ENCODE data around the gene COPE.

COPE gene

GRCh38 chr19:18867751-18868150 is 51.4 kb downstream of the COPE start:
- no peak for DNase-seq (ENCODE audit: low read depth)

- DNase-seq (ENCODE audit: low read depth) = no peak
Measured at GRCh38 chr19:18867199-18867598, 52.0 kb downstream of the COPE start.

- no peak for DNase-seq (ENCODE audit: low read depth)
Measured at GRCh38 chr19:18866800-18867123, 52.4 kb downstream of the COPE start.

- no peak for DNase-seq (ENCODE audit: low read depth)
Measured at GRCh38 chr19:18865973-18866799, 53.0 kb downstream of the COPE start.

GRCh38 chr19:18865106-18865972 is 53.8 kb downstream of the COPE start:
- DNase-seq (ENCODE audit: low read depth) = no peak

- DNase-seq (ENCODE audit: low read depth) = no peak
Measured at GRCh38 chr19:18863843-18864362, 55.3 kb downstream of the COPE start.

- no peak for DNase-seq (ENCODE audit: low read depth)
Measured at GRCh38 chr19:18862976-18863842, 56.0 kb downstream of the COPE start.

GRCh38 chr19:18861917-18862316 is 57.3 kb downstream of the COPE start:
- DNase-seq (ENCODE audit: low read depth) = no peak

GRCh38 chr19:18861235-18861634 is 58.0 kb downstream of the COPE start:
- DNase-seq (ENCODE audit: low read depth) = no peak

- DNase-seq (ENCODE audit: low read depth) = no peak
Measured at GRCh38 chr19:18860725-18861124, 58.5 kb downstream of the COPE start.

- no peak for DNase-seq (ENCODE audit: low read depth)
Measured at GRCh38 chr19:18860302-18860700, 58.9 kb downstream of the COPE start.

GRCh38 chr19:18859676-18860301 is 59.4 kb downstream of the COPE start:
- DNase-seq (ENCODE audit: low read depth) = no peak

- no peak for DNase-seq (ENCODE audit: low read depth)
Measured at GRCh38 chr19:18858906-18859646, 60.1 kb downstream of the COPE start.

GRCh38 chr19:18857223-18857622 is 62.0 kb downstream of the COPE start:
- no peak for DNase-seq (ENCODE audit: low read depth)

GRCh38 chr19:18856385-18857126 is 62.6 kb downstream of the COPE start:
- no peak for DNase-seq (ENCODE audit: low read depth)

GRCh38 chr19:18855647-18856384 is 63.4 kb downstream of the COPE start:
- no peak for DNase-seq (ENCODE audit: low read depth)

- DNase-seq (ENCODE audit: low read depth) = no peak
Measured at GRCh38 chr19:18854982-18855381, 64.2 kb downstream of the COPE start.

- no peak for DNase-seq (ENCODE audit: low read depth)
Measured at GRCh38 chr19:18853755-18854427, 65.3 kb downstream of the COPE start.

GRCh38 chr19:18852648-18853047 is 66.5 kb downstream of the COPE start:
- no peak for DNase-seq (ENCODE audit: low read depth)
